Activated naive CD4-positive, alpha-beta T cell treated with anti-CD3 and anti-CD28 coated beads, Interleukin-2, amount 50 U/mL, for 24 hours (primary cell): Measurements from ENCODE around the gene IL32.
A peak's percentile ranks its signal among the peaks of the same experiment; 100 is the strongest.
"Not testable (repeated sequence)": the region's sequence is repeated elsewhere in the genome, so short reads cannot be mapped to it uniquely, and the experiment has no call there.

Experiments
- H3K27ac Mint-ChIP-seq: one replicate; pipeline ENCODE4 v1.8.0; 2021; ENCODE audit warnings: mild to moderate bottlenecking, mixed read lengths
- H3K27me3 Mint-ChIP-seq: one replicate; pipeline ENCODE4 v1.8.0; 2021; ENCODE audit warnings: mixed read lengths
- H3K36me3 Mint-ChIP-seq: one replicate; pipeline ENCODE4 v1.8.0; 2021; ENCODE audit warnings: mixed read lengths
- H3K4me1 Mint-ChIP-seq: one replicate; pipeline ENCODE4 v1.8.0; 2021; ENCODE audit warnings: mixed read lengths
- H3K4me3 Mint-ChIP-seq: one replicate; pipeline ENCODE4 v1.8.0; 2021; ENCODE audit warnings: mild to moderate bottlenecking, mixed read lengths
- H3K9me3 Mint-ChIP-seq: one replicate; pipeline ENCODE4 v1.8.0; 2021; ENCODE audit warnings: mixed read lengths

IL32 gene

GRCh38 chr16:3071655-3072054 lies 6.2 kb downstream of the IL32 start:
- H3K4me1 Mint-ChIP-seq: peaks cover 79% of the 10 kb centered on the region
- no peak overlapping the region for H3K4me3 Mint-ChIP-seq
- no peaks in the 10 kb centered on the region for H3K9me3 Mint-ChIP-seq
- H3K36me3 Mint-ChIP-seq: peaks cover 10% of the 10 kb centered on the region
- peak overlapping the region; percentile 56 for H3K27ac Mint-ChIP-seq
- no peaks in the 10 kb centered on the region for H3K27me3 Mint-ChIP-seq

GRCh38 chr16:3072148-3072547 lies 6.7 kb downstream of the IL32 start:
- H3K4me3 Mint-ChIP-seq, H3K9me3 Mint-ChIP-seq, H3K27me3 Mint-ChIP-seq, H3K36me3 Mint-ChIP-seq: not testable (repeated sequence)
- Mint-ChIP-seq H3K4me1 (peaks cover 84% of the 10 kb centered on the region), H3K27ac (peak overlapping the region; percentile 51)

- Mint-ChIP-seq H3K4me1 (peaks cover 86% of the 10 kb centered on the region), H3K4me3 (peak overlapping the region; percentile 39)
- H3K9me3 Mint-ChIP-seq, H3K36me3 Mint-ChIP-seq, H3K27ac Mint-ChIP-seq, H3K27me3 Mint-ChIP-seq: not testable (repeated sequence)
These were observed 7.3 kb downstream of the IL32 start for GRCh38 chr16:3072576-3073263.

- H3K9me3 Mint-ChIP-seq: no peaks in the 10 kb centered on the region
- peaks cover 9% of the 10 kb centered on the region for H3K36me3 Mint-ChIP-seq
- H3K27ac Mint-ChIP-seq: peak overlapping the region; percentile 79
- H3K27me3 Mint-ChIP-seq: no peaks in the 10 kb centered on the region
- H3K4me1 Mint-ChIP-seq: peaks cover 86% of the 10 kb centered on the region
- peak overlapping the region; percentile 39 for H3K4me3 Mint-ChIP-seq
These were observed 8.0 kb downstream of the IL32 start for GRCh38 chr16:3073448-3073847.

GRCh38 chr16:3074860-3075522 lies 9.6 kb downstream of the IL32 start:
- peaks cover 84% of the 10 kb centered on the region for H3K4me1 Mint-ChIP-seq
- peaks cover 6% of the 10 kb centered on the region for H3K36me3 Mint-ChIP-seq
- no peaks in the 10 kb centered on the region for H3K9me3 Mint-ChIP-seq
- no peaks in the 10 kb centered on the region for H3K27me3 Mint-ChIP-seq
- H3K27ac Mint-ChIP-seq: peak overlapping the region; percentile 95
- H3K4me3 Mint-ChIP-seq: peak overlapping the region; percentile 79

GRCh38 chr16:3075523-3075915 lies 10.1 kb downstream of the IL32 start:
- peak overlapping the region; percentile 79 for H3K4me3 Mint-ChIP-seq
- peaks cover 4% of the 10 kb centered on the region for H3K36me3 Mint-ChIP-seq
- H3K27ac Mint-ChIP-seq: peak overlapping the region; percentile 95
- peaks cover 82% of the 10 kb centered on the region for H3K4me1 Mint-ChIP-seq
- H3K27me3 Mint-ChIP-seq: no peaks in the 10 kb centered on the region
- H3K9me3 Mint-ChIP-seq: no peaks in the 10 kb centered on the region

- Mint-ChIP-seq H3K4me3 (peak overlapping the region; percentile 31), H3K4me1 (peaks cover 83% of the 10 kb centered on the region), H3K27ac (peak overlapping the region; percentile 25)
- not testable (repeated sequence) for H3K36me3 Mint-ChIP-seq, H3K27me3 Mint-ChIP-seq, H3K9me3 Mint-ChIP-seq
These were observed 10.5 kb downstream of the IL32 start for GRCh38 chr16:3075946-3076345.

- Mint-ChIP-seq H3K4me1 (peaks cover 80% of the 10 kb centered on the region), H3K4me3 (peak overlapping the region; percentile 55), H3K36me3 (peaks cover 5% of the 10 kb centered on the region)
These were observed 11.1 kb downstream of the IL32 start for GRCh38 chr16:3076577-3076976.

GRCh38 chr16:3080024-3080423 lies 14.6 kb downstream of the IL32 start:
- peaks cover 5% of the 10 kb centered on the region for H3K36me3 Mint-ChIP-seq
- H3K4me1 Mint-ChIP-seq: peaks cover 67% of the 10 kb centered on the region
- no peaks in the 10 kb centered on the region for H3K27me3 Mint-ChIP-seq
- no peaks in the 10 kb centered on the region for H3K9me3 Mint-ChIP-seq
- no peak overlapping the region for H3K4me3 Mint-ChIP-seq
- H3K27ac Mint-ChIP-seq: no peak overlapping the region

More at GRCh38 chr16:3076577-3076976, 11.1 kb downstream of the IL32 start:
- Mint-ChIP-seq H3K27me3 (no peaks in the 10 kb centered on the region), H3K27ac (peak overlapping the region; percentile 84), H3K9me3 (no peaks in the 10 kb centered on the region)

GRCh38 chr16:3081957-3082356 lies 16.5 kb downstream of the IL32 start:
- not testable (repeated sequence) for H3K36me3 Mint-ChIP-seq, H3K4me3 Mint-ChIP-seq, H3K9me3 Mint-ChIP-seq, H3K27ac Mint-ChIP-seq, H3K27me3 Mint-ChIP-seq
- peaks cover 60% of the 10 kb centered on the region for H3K4me1 Mint-ChIP-seq

- not testable (repeated sequence) for H3K9me3 Mint-ChIP-seq, H3K36me3 Mint-ChIP-seq, H3K4me3 Mint-ChIP-seq, H3K27me3 Mint-ChIP-seq
- Mint-ChIP-seq H3K27ac (peak overlapping the region; percentile 14), H3K4me1 (peaks cover 57% of the 10 kb centered on the region)
These were observed 18.0 kb downstream of the IL32 start for GRCh38 chr16:3083408-3083807.

GRCh38 chr16:3084491-3084890 lies 19.1 kb downstream of the IL32 start:
- Mint-ChIP-seq H3K4me3 (no peak overlapping the region), H3K4me1 (peaks cover 50% of the 10 kb centered on the region), H3K27ac (peak overlapping the region; percentile 10), H3K27me3 (no peaks in the 10 kb centered on the region), H3K9me3 (no peaks in the 10 kb centered on the region), H3K36me3 (peaks cover 3% of the 10 kb centered on the region)

- H3K27me3 Mint-ChIP-seq: no peaks in the 10 kb centered on the region
- peaks cover 1% of the 10 kb centered on the region for H3K36me3 Mint-ChIP-seq
- peaks cover 43% of the 10 kb centered on the region for H3K4me1 Mint-ChIP-seq
- peak overlapping the region; percentile 12 for H3K27ac Mint-ChIP-seq
- H3K9me3 Mint-ChIP-seq: no peaks in the 10 kb centered on the region
- H3K4me3 Mint-ChIP-seq: peak overlapping the region; percentile 26
These were observed 19.7 kb downstream of the IL32 start for GRCh38 chr16:3084969-3085670.

GRCh38 chr16:3085868-3086595 lies 20.6 kb downstream of the IL32 start:
- no peaks in the 10 kb centered on the region for H3K36me3 Mint-ChIP-seq
- no peaks in the 10 kb centered on the region for H3K9me3 Mint-ChIP-seq
- H3K27me3 Mint-ChIP-seq: no peaks in the 10 kb centered on the region
- H3K27ac Mint-ChIP-seq: no peak overlapping the region
- peak overlapping the region; percentile 57 for H3K4me3 Mint-ChIP-seq
- peaks cover 43% of the 10 kb centered on the region for H3K4me1 Mint-ChIP-seq

- Mint-ChIP-seq H3K27me3 (no peaks in the 10 kb centered on the region), H3K4me3 (peak overlapping the region; percentile 62), H3K36me3 (no peaks in the 10 kb centered on the region), H3K27ac (peak overlapping the region; percentile 59), H3K4me1 (peaks cover 44% of the 10 kb centered on the region), H3K9me3 (no peaks in the 10 kb centered on the region)
These were observed 21.3 kb downstream of the IL32 start for GRCh38 chr16:3086596-3087242.
